Smooth muscle cell (in vitro differentiated cells): ENCODE results near the gene MMAB. TPM values are rescaled to one million over a fixed set of nuclear protein-coding genes. Genes with fewer than 3 reads are reported as not detected.

ENCODE experiments used
- DNase-seq: peaks from one replicate; lab custom pipeline; 2025; ENCODE audit not compliant: unreplicated experiment; lab: John Stamatoyannopoulos, UW
- H2AFZ ChIP-seq: fragments of 200-600 bp; sonication (generic); 2 replicates; pipeline ENCODE4 v1.6.0; 2016; ENCODE audit warnings: antibody characterized with exemption, low read depth, mild to moderate bottlenecking
- H3F3A ChIP-seq: fragments of 200-600 bp; sonication (generic); 2 replicates; pipeline ENCODE4 v1.6.0; 2017; ENCODE audit warnings: antibody characterized with exemption, low read depth
- H3K27ac ChIP-seq: fragments of 200-600 bp; sonication (generic); 2 replicates; pipeline ENCODE4 v1.5.1; 2016; ENCODE audit warnings: low read depth, mild to moderate bottlenecking
- H3K27me3 ChIP-seq: fragments of 200-600 bp; sonication (generic); 2 replicates; pipeline ENCODE4 v1.6.1; 2016; ENCODE audit warnings: low read depth, mild to moderate bottlenecking
- H3K36me3 ChIP-seq: fragments of 200-600 bp; sonication (generic); 2 replicates; pipeline ENCODE4 v1.5.1; 2016; ENCODE audit warnings: low read depth
- H3K4me1 ChIP-seq: fragments of 200-600 bp; sonication (generic); 2 replicates; pipeline ENCODE4 v1.5.1; 2016; ENCODE audit warnings: low read depth
- H3K4me2 ChIP-seq: fragments of 200-600 bp; sonication (generic); 2 replicates; pipeline ENCODE4 v1.6.0; 2016; ENCODE audit warnings: mild to moderate bottlenecking
- H3K4me3 ChIP-seq: fragments of 200-600 bp; sonication (generic); 2 replicates; pipeline ENCODE4 v1.5.1; 2016; ENCODE audit warnings: mild to moderate bottlenecking
- H3K79me2 ChIP-seq: fragments of 200-600 bp; sonication (generic); 2 replicates; pipeline ENCODE4 v1.6.0; 2016; ENCODE audit warnings: low read depth, mild to moderate bottlenecking
- H3K9ac ChIP-seq: fragments of 200-600 bp; sonication (generic); 2 replicates; pipeline ENCODE4 v1.6.0; 2016; ENCODE audit warnings: low read depth
- H3K9me3 ChIP-seq: fragments of 200-600 bp; sonication (generic); replicated peaks from 2 replicates; pipeline ENCODE4 v1.5.1; 2016; ENCODE audit warnings: low read depth
- H4K20me1 ChIP-seq: fragments of 200-600 bp; sonication (generic); 2 replicates; pipeline ENCODE4 v1.6.0; 2016; ENCODE audit warnings: low read depth
- WGBS: methylation state at CpG from one replicate; pipeline ENCODE4 v1.1.7; 2016; ENCODE audit warnings: low lambda C conversion rate; 5-methylcytosine and 5-hydroxymethylcytosine counted together
- polyA plus RNA-seq: library from polyadenylated mRNA; unstranded; fragments of >200 nt; fragmentation: Nextera tagmentation; extraction: Ambion mirVana; gene quantifications from 2 replicates; pipeline ENCODE4 v1.2.1, GENCODE V29; 2016
- total RNA-seq: library from RNA; depleted of rRNA; stranded (reverse); fragments of >200 nt; gene quantifications from 2 replicates; pipeline ENCODE4 v1.2.3, GENCODE V29; 2014
- TF ChIP-seq, protein P1 (sequence below): fragments of 200-600 bp; sonication (generic); IDR thresholded peaks from 2 replicates; pipeline ENCODE4 v1.5.1; 2017; ENCODE audit warnings: borderline replicate concordance, mild to moderate bottlenecking, antibody characterized with exemption; ENCODE audit not compliant: insufficient read depth, poor library complexity, severe bottlenecking

Gene MMAB
- total and polyA plus RNA-seq, 2 experiments from 2014 or later: 20.2 to 51.7 TPM

DNA sequence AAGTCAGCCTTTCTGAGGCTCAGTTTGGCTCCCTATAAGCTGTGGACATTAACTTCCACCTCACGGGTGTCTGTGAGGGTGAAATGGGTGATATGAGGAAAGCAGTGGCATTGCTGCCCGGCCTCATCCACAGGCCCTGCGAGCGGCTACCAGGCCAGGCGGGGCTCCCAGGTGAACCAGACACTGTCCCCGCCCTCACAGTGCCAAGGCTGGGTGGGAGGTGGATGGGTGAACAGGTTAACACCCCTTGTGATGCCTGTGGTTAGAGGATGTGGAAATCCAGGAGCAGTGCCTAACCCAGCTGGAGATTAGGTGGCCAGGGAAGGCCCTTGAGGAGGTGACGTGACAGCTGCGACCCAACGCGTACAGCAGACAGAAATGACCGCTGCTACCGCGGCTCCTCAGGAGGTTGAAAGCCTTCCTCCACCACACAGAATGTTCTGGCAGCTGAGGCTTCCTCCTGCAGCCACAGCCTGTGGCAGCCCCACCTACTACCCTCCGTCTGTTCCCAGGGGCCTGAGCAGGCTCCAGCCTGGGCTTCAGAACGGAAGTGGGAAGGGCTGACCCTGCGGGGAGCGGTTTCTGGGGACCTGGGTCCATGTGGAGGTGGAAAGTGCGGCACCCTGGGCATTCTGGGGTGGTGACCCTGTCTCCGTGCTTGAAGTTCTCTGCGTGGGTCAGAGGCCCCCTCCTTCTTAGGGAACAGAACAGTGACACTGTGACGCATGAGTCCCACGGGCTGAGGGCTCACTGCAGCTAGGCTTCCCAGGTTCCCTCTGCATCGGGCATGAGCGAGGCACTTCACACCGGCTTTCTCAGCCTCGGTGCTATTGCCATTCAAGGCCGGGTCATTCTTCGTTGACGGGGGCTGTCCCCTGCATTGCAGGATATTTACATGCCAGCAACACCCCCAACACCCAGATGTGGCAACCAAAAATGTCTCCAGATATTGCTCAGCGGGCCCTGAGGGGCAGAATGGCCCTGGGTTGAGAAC, 9.7 kb downstream of the MMAB start:
- H3K9ac ChIP-seq: no peak overlapping the region
- H3K79me2 ChIP-seq: no peaks in the 10 kb centered on the region
- H3K4me2 ChIP-seq: no peak overlapping the region
- H3F3A ChIP-seq: no peaks in the 10 kb centered on the region
- no peaks in the 10 kb centered on the region for H3K27me3 ChIP-seq
- WGBS: 96% methylated on average over 30 of the region's 30 CpGs
- TF ChIP-seq, protein P1, sequence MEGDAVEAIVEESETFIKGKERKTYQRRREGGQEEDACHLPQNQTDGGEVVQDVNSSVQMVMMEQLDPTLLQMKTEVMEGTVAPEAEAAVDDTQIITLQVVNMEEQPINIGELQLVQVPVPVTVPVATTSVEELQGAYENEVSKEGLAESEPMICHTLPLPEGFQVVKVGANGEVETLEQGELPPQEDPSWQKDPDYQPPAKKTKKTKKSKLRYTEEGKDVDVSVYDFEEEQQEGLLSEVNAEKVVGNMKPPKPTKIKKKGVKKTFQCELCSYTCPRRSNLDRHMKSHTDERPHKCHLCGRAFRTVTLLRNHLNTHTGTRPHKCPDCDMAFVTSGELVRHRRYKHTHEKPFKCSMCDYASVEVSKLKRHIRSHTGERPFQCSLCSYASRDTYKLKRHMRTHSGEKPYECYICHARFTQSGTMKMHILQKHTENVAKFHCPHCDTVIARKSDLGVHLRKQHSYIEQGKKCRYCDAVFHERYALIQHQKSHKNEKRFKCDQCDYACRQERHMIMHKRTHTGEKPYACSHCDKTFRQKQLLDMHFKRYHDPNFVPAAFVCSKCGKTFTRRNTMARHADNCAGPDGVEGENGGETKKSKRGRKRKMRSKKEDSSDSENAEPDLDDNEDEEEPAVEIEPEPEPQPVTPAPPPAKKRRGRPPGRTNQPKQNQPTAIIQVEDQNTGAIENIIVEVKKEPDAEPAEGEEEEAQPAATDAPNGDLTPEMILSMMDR: no peak
- H4K20me1 ChIP-seq: no peaks in the 10 kb centered on the region
- no peak overlapping the region for H3K27ac ChIP-seq
- H2AFZ ChIP-seq: no peak overlapping the region
- H3K4me1 ChIP-seq: no peaks in the 10 kb centered on the region
- no peak overlapping the region for H3K4me3 ChIP-seq
- no peak for DNase-seq
- no peaks in the 10 kb centered on the region for H3K36me3 ChIP-seq
- H3K9me3 ChIP-seq: no peaks in the 10 kb centered on the region

DNA sequence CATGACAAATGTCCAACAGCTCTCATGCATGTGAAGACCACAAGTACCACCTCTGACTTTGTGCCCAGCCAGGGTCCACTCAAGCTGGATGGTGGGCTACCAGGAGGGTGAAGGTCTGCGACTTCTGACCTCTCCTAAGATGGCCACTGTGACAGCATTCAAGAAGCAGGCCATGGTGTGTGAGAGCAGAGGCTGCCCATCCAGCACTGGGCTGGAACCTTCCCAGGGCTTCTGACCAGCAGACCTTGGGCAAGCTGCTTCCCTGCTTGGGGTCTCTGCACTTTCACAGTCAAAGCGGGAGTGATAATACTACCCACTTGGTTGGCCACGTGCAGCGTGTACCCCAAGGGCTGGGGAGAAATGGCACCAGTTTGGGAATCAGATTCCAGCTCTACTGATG, 10.4 kb downstream of the MMAB start:
- DNase-seq: no peak
- 98% methylated on average over 4 of the region's 4 CpGs for WGBS
- no peaks in the 10 kb centered on the region for H3F3A ChIP-seq
- no peak overlapping the region for H3K4me3 ChIP-seq
- H3K9me3 ChIP-seq: no peaks in the 10 kb centered on the region
- H3K27me3 ChIP-seq: no peaks in the 10 kb centered on the region
- no peaks in the 10 kb centered on the region for H3K36me3 ChIP-seq
- H3K4me2 ChIP-seq: no peak overlapping the region
- H3K4me1 ChIP-seq: no peaks in the 10 kb centered on the region
- no peak overlapping the region for H2AFZ ChIP-seq
- H4K20me1 ChIP-seq: no peaks in the 10 kb centered on the region
- no peak overlapping the region for H3K27ac ChIP-seq
- no peaks in the 10 kb centered on the region for H3K79me2 ChIP-seq
- no peak overlapping the region for H3K9ac ChIP-seq
- TF ChIP-seq, protein P1: no peak

DNA sequence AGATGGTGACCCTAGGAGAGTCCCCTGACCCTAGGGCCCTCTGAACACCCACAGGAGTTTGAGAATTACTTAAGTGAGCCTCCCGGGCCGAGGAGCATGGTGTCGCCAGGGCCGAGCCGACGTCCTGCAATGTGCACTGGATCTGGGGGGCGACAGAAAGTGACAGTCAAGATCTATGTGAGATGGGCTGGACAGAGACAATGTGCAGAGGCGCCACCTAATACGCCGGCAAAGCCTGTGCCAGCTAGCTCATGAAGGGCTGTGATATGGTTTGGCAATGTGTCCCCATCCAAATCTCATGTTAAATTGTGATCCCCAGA, 11.6 kb downstream of the MMAB start:
- H3K9ac ChIP-seq: no peak overlapping the region
- no peaks in the 10 kb centered on the region for H3K4me1 ChIP-seq
- no peaks in the 10 kb centered on the region for H3F3A ChIP-seq
- H3K4me3 ChIP-seq: no peak overlapping the region
- H4K20me1 ChIP-seq: no peaks in the 10 kb centered on the region
- no peak overlapping the region for H3K27ac ChIP-seq
- H2AFZ ChIP-seq: no peak overlapping the region
- TF ChIP-seq, protein P1: no peak
- 97% methylated on average over 10 of the region's 10 CpGs for WGBS
- no peaks in the 10 kb centered on the region for H3K27me3 ChIP-seq
- no peak overlapping the region for H3K4me2 ChIP-seq
- no peak for DNase-seq
- H3K9me3 ChIP-seq: no peaks in the 10 kb centered on the region
- no peaks in the 10 kb centered on the region for H3K36me3 ChIP-seq
- no peaks in the 10 kb centered on the region for H3K79me2 ChIP-seq
